Measurements from ENCODE around the gene PRKN. TPM values are rescaled to one million over a fixed set of nuclear protein-coding genes. Genes with fewer than 3 reads are reported as not detected.

The PRKN gene
- total RNA-seq, 1 donor from 2014 or later: 25.5 TPM

DNA sequence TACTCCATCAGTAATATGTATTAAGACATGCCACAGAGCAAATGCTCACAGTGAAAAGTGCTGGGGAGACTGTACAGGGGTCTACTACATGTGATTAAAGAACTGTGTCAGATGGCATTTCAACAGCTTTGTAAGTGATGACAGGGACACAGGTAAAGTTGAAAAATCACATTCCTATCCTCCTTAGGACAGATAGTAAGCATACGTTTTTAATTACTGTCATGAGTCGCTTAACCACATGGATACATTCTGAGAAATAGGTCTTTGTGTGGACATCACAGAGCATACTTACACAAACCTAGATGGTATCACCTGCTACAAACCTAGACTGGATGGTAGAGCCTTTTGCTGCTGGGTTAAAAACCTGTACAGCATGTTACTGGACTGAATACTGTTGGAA is 807.9 kb downstream of the PRKN start:
- H3K36me3 ChIP-seq: no peaks in the 10 kb centered on the region
- no peak for DNase-seq
- no peak overlapping the region for H3K27ac ChIP-seq (replicated peaks)
- H3K27me3 ChIP-seq (ENCODE audit: low read depth): no peaks in the 10 kb centered on the region
- intact Hi-C loops (cut with micrococcal nuclease): no loop called here
- TF ChIP-seq, protein P1, sequence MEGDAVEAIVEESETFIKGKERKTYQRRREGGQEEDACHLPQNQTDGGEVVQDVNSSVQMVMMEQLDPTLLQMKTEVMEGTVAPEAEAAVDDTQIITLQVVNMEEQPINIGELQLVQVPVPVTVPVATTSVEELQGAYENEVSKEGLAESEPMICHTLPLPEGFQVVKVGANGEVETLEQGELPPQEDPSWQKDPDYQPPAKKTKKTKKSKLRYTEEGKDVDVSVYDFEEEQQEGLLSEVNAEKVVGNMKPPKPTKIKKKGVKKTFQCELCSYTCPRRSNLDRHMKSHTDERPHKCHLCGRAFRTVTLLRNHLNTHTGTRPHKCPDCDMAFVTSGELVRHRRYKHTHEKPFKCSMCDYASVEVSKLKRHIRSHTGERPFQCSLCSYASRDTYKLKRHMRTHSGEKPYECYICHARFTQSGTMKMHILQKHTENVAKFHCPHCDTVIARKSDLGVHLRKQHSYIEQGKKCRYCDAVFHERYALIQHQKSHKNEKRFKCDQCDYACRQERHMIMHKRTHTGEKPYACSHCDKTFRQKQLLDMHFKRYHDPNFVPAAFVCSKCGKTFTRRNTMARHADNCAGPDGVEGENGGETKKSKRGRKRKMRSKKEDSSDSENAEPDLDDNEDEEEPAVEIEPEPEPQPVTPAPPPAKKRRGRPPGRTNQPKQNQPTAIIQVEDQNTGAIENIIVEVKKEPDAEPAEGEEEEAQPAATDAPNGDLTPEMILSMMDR (IDR thresholded peaks at IDR 0.05; ENCODE audit: borderline replicate concordance): no peak
- H3K9me3 ChIP-seq (replicated peaks): no peaks in the 10 kb centered on the region
- H3K4me3 ChIP-seq: no peak overlapping the region
- no peaks in the 10 kb centered on the region for H3K4me1 ChIP-seq

DNA sequence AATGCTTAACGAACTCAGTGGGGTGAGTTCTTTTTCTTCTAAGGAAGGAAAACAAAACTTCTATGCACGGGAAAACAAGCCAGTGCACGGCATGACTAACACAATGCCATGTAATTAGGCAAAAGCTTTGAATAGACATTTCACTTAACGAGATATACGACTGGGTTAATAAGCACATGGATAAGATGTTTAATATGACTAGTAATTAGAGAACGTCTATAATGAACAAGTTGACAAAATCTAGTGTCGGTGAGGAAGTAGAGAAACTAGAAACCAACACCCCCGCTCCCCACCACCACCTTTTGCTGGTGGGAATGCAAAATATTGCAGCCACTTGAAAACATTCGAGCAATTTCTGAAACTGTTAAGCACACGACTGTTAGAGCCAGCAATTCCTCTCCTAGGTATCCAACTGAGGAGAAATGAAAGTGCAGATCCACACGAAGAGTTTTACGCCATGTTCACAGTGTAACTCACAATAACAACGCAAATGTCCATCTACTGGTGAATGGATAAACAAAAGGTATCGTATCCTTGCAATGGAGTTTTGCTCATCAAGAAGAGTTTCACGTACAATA is 808.8 kb downstream of the PRKN start:
- DNase-seq: no peak
- no peaks in the 10 kb centered on the region for H3K9me3 ChIP-seq (replicated peaks)
- intact Hi-C loops (cut with micrococcal nuclease): no loop called here
- no peaks in the 10 kb centered on the region for H3K4me1 ChIP-seq
- no peak overlapping the region for H3K4me3 ChIP-seq
- TF ChIP-seq, protein P1 (IDR thresholded peaks at IDR 0.05; ENCODE audit: borderline replicate concordance): no peak
- no peaks in the 10 kb centered on the region for H3K27me3 ChIP-seq (ENCODE audit: low read depth)
- H3K27ac ChIP-seq (replicated peaks): no peak overlapping the region
- no peaks in the 10 kb centered on the region for H3K36me3 ChIP-seq

- Histone ChIP-seq H3K4me3 (no peak overlapping the region), H3K27ac (replicated peaks) (no peak overlapping the region), H3K27me3 (ENCODE audit: low read depth) (no peaks in the 10 kb centered on the region), H3K36me3 (no peaks in the 10 kb centered on the region), H3K9me3 (replicated peaks) (no peaks in the 10 kb centered on the region), H3K4me1 (no peaks in the 10 kb centered on the region)
- intact Hi-C loops (cut with micrococcal nuclease): no loop called here
- no peak for DNase-seq
- TF ChIP-seq, protein P1 (IDR thresholded peaks at IDR 0.05; ENCODE audit: borderline replicate concordance): no peak
Measured at GRCh38 chr6:161918109-161918531, 809.4 kb downstream of the PRKN start.

- intact Hi-C loops (cut with micrococcal nuclease): no loop called here
Measured at GRCh38 chr6:161917645-161918044, 809.9 kb downstream of the PRKN start.

GRCh38 chr6:161915456-161915964 is 812.1 kb downstream of the PRKN start:
- no peak for DNase-seq
- Histone ChIP-seq H3K4me1 (no peaks in the 10 kb centered on the region), H3K36me3 (no peaks in the 10 kb centered on the region), H3K4me3 (no peak overlapping the region), H3K9me3 (replicated peaks) (no peaks in the 10 kb centered on the region), H3K27me3 (ENCODE audit: low read depth) (no peaks in the 10 kb centered on the region), H3K27ac (replicated peaks) (no peak overlapping the region)
- TF ChIP-seq, protein P1 (IDR thresholded peaks at IDR 0.05; ENCODE audit: borderline replicate concordance): no peak
- intact Hi-C loops (cut with micrococcal nuclease): no loop called here

More at GRCh38 chr6:161917645-161918044, 809.9 kb downstream of the PRKN start:
- Histone ChIP-seq H3K4me1 (no peaks in the 10 kb centered on the region), H3K27me3 (ENCODE audit: low read depth) (no peaks in the 10 kb centered on the region), H3K9me3 (replicated peaks) (no peaks in the 10 kb centered on the region), H3K36me3 (no peaks in the 10 kb centered on the region), H3K27ac (replicated peaks) (no peak overlapping the region), H3K4me3 (no peak overlapping the region)
- DNase-seq: no peak
- TF ChIP-seq, protein P1 (IDR thresholded peaks at IDR 0.05; ENCODE audit: borderline replicate concordance): no peak
